ENCODE results near the gene KDM4C. TPM values are rescaled to one million over a fixed set of nuclear protein-coding genes. Genes with fewer than 3 reads are reported as not detected.

The KDM4C gene
- total RNA-seq, 1 donor from 2014 or later = 39.8 TPM

- no peak for TF ChIP-seq CTCF (IDR thresholded peaks at IDR 0.05)
- intact Hi-C loops (cut with DNase I) = no loop called here
- DNase-seq = no peak
- no peak for ATAC-seq
- Histone ChIP-seq H3K36me3 (no peaks in the 10 kb centered on the region), H3K27me3 (ENCODE audit: low read depth) (no peaks in the 10 kb centered on the region), H3K27ac (no peak overlapping the region), H3K4me1 (peaks cover 6% of the 10 kb centered on the region), H3K9me3 (no peaks in the 10 kb centered on the region), H3K4me3 (no peak overlapping the region)
Measured at GRCh38 chr9:6930827-6931226, 173.1 kb downstream of the KDM4C start.

GRCh38 chr9:6931913-6932312, 174.1 kb downstream of the KDM4C start:
- intact Hi-C loops (cut with DNase I) = no loop called here
- H3K27me3 ChIP-seq (ENCODE audit: low read depth) = no peaks in the 10 kb centered on the region
- H3K4me3 ChIP-seq = no peak overlapping the region
- no peak for TF ChIP-seq CTCF (IDR thresholded peaks at IDR 0.05)
- H3K4me1 ChIP-seq = peaks cover 6% of the 10 kb centered on the region
- peak; percentile 66 to 71 for ATAC-seq
- H3K27ac ChIP-seq = no peak overlapping the region
- DNase-seq = no peak
- no peaks in the 10 kb centered on the region for H3K9me3 ChIP-seq
- no peaks in the 10 kb centered on the region for H3K36me3 ChIP-seq

GRCh38 chr9:6936103-6936502, 178.3 kb downstream of the KDM4C start:
- no peaks in the 10 kb centered on the region for H3K36me3 ChIP-seq
- H3K27me3 ChIP-seq (ENCODE audit: low read depth) = no peaks in the 10 kb centered on the region
- no peaks in the 10 kb centered on the region for H3K4me1 ChIP-seq
- intact Hi-C loops (cut with DNase I) = no loop called here
- H3K27ac ChIP-seq = no peak overlapping the region
- H3K9me3 ChIP-seq = no peaks in the 10 kb centered on the region
- DNase-seq (no peak), ATAC-seq (no peak)
- TF ChIP-seq CTCF (IDR thresholded peaks at IDR 0.05) = no peak
- H3K4me3 ChIP-seq = no peak overlapping the region

GRCh38 chr9:6937209-6937608, 179.4 kb downstream of the KDM4C start:
- intact Hi-C loops (cut with DNase I) = no loop called here
- no peak for ATAC-seq
- H3K4me3 ChIP-seq = no peak overlapping the region
- TF ChIP-seq CTCF (IDR thresholded peaks at IDR 0.05) = no peak
- no peak for DNase-seq
- H3K36me3 ChIP-seq = no peaks in the 10 kb centered on the region
- no peak overlapping the region for H3K27ac ChIP-seq
- H3K9me3 ChIP-seq = no peaks in the 10 kb centered on the region
- H3K27me3 ChIP-seq (ENCODE audit: low read depth) = no peaks in the 10 kb centered on the region
- no peaks in the 10 kb centered on the region for H3K4me1 ChIP-seq

- Histone ChIP-seq H3K4me3 (no peak overlapping the region), H3K27me3 (ENCODE audit: low read depth) (no peaks in the 10 kb centered on the region), H3K4me1 (no peaks in the 10 kb centered on the region), H3K36me3 (no peaks in the 10 kb centered on the region), H3K27ac (no peak overlapping the region), H3K9me3 (no peaks in the 10 kb centered on the region)
- no peak for TF ChIP-seq CTCF (IDR thresholded peaks at IDR 0.05)
- ATAC-seq (peak in 1 of 2 donors; percentile 50), DNase-seq (no peak)
- intact Hi-C loops (cut with DNase I) = no loop called here
Measured at GRCh38 chr9:6938447-6938846, 180.7 kb downstream of the KDM4C start.

GRCh38 chr9:6938873-6939272, 181.1 kb downstream of the KDM4C start:
- Histone ChIP-seq H3K4me1 (peaks cover 3% of the 10 kb centered on the region), H3K4me3 (no peak overlapping the region), H3K9me3 (no peaks in the 10 kb centered on the region), H3K27me3 (ENCODE audit: low read depth) (no peaks in the 10 kb centered on the region), H3K36me3 (no peaks in the 10 kb centered on the region), H3K27ac (no peak overlapping the region)
- DNase-seq = no peak
- intact Hi-C loops (cut with DNase I) = no loop called here
- no peak for ATAC-seq
- no peak for TF ChIP-seq CTCF (IDR thresholded peaks at IDR 0.05)
